K562 (cell line): ENCODE results near the gene RRAGB. TPM values are rescaled to one million over a fixed set of nuclear protein-coding genes. Genes with fewer than 3 reads are reported as not detected.

Experiments
- CTCF ChIP-seq, 3 experiments: IDR thresholded peaks in 2 of 3; conservative IDR thresholded peaks in 1 of 3; 2 replicates each; pipeline ENCODE4 v1.5.1; 2011 to 2012; ENCODE audit warnings: low read length in 3 of 3, mild to moderate bottlenecking in 3 of 3, control low read depth in 2 of 3, improper control_type of control experiment in 1 of 3, inconsistent platforms in 1 of 3, low read depth in 1 of 3, mixed read lengths in 1 of 3, moderate library complexity in 1 of 3; ENCODE audit not compliant: insufficient read depth in 2 of 3
- CXXC5 ChIP-seq: fragments of 250-450 bp; sonication (Bioruptor Pico); IDR thresholded peaks from 2 replicates; pipeline ENCODE4 v1.8.0; 2022; ENCODE audit warnings: inconsistent platforms, mild to moderate bottlenecking, moderate library complexity
- DEAF1 ChIP-seq: fragments of 450-650 bp; formaldehyde crosslinking; IDR thresholded peaks from 2 replicates; pipeline ENCODE4 v1.4.0; 2020; ENCODE audit warnings: mild to moderate bottlenecking, moderate library complexity
- EP400 ChIP-seq: fragments of 450-650 bp; IDR thresholded peaks from 2 replicates; pipeline ENCODE4 v1.6.1; 2017; ENCODE audit warnings: antibody characterized with exemption, mild to moderate bottlenecking, moderate library complexity
- ETS1 ChIP-seq: conservative IDR thresholded peaks from 2 replicates; pipeline ENCODE4 v1.6.1; 2011; ENCODE audit warnings: low read depth, mild to moderate bottlenecking, low read length; ENCODE audit not compliant: control insufficient read depth
- FOXP1 ChIP-seq: sonication (generic); formaldehyde crosslinking; IDR thresholded peaks from 2 replicates; pipeline ENCODE4 v1.8.0; 2022; ENCODE audit warnings: mild to moderate bottlenecking, missing genetic modification reagents
- GABPB1 ChIP-seq: sonication (generic); formaldehyde crosslinking; IDR thresholded peaks from 2 replicates; pipeline ENCODE4 v1.8.0; 2022; ENCODE audit warnings: mild to moderate bottlenecking, missing genetic modification reagents
- MNT ChIP-seq, 2 experiments: fragments of 450-650 bp; conservative IDR thresholded peaks; 2 replicates each; pipeline ENCODE4 v1.6.1; 2017; ENCODE audit warnings: mild to moderate bottlenecking in 2 of 2, moderate library complexity in 2 of 2
- NCOA4 ChIP-seq: fragments of 450-650 bp; IDR thresholded peaks from 2 replicates; pipeline ENCODE4 v1.6.1; 2018; ENCODE audit warnings: mild to moderate bottlenecking; ENCODE audit not compliant: partially characterized antibody
- POLR2G ChIP-seq: fragments of 200-400 bp; formaldehyde crosslinking; IDR thresholded peaks from 2 replicates; pipeline ENCODE4 v1.6.1; 2017; ENCODE audit warnings: low read depth, mild to moderate bottlenecking, antibody characterized with exemption, low read length, moderate library complexity
- RBBP5 ChIP-seq: fragments of 200-600 bp; sonication (generic); IDR thresholded peaks from 2 replicates; pipeline ENCODE4 v1.6.1; 2012; ENCODE audit warnings: borderline replicate concordance, mild to moderate bottlenecking, low read length, control low read depth, inconsistent platforms; ENCODE audit not compliant: insufficient read depth, poor library complexity, severe bottlenecking
- RBM22 ChIP-seq: fragments of 200-400 bp; formaldehyde crosslinking; IDR thresholded peaks from 2 replicates; pipeline ENCODE4 v1.6.1; 2018; ENCODE audit warnings: low read length, low read depth; ENCODE audit not compliant: poor library complexity, severe bottlenecking
- TFAP4 ChIP-seq: sonication (generic); formaldehyde crosslinking; IDR thresholded peaks from 2 replicates; pipeline ENCODE4 v1.8.0; 2022; ENCODE audit warnings: missing genetic modification reagents, mild to moderate bottlenecking, moderate library complexity, borderline replicate concordance
- ZC3H11A ChIP-seq: IDR thresholded peaks from 2 replicates; pipeline ENCODE4 v1.6.1; 2012; ENCODE audit warnings: low read depth, low read length, improper control_type of control experiment
- polyA plus RNA-seq, 8 experiments: library from polyadenylated mRNA; depleted of rRNA in 4 of 8; stranded (reverse) in 5 of 8; unstranded in 3 of 8; fragments of >200 nt; fragmentation: Nextera tagmentation in 2 of 8; fragmentation: Illumina TruSeq in 1 of 8; extraction: Ambion mirVana in 2 of 8; extraction: Trizol in 1 of 8; gene quantifications; 2 replicates each; pipeline versions ENCODE4 v1.2.1 to v1.2.3, GENCODE V29; 2011 to 2014; ENCODE audit warnings: inconsistent platforms in 1 of 8, missing spikeins in 1 of 8
- total RNA-seq, 7 experiments: library from RNA; depleted of rRNA in 6 of 7; stranded (reverse); fragments of >200 nt in 6 of 7; fragmentation: Illumina TruSeq in 2 of 7; extraction: Trizol in 2 of 7; gene quantifications; 2 replicates each; pipeline versions ENCODE4 v1.2.1 to v1.2.3, GENCODE V29; 2011 to 2021; ENCODE audit warnings: low replicate concordance in 1 of 7

RRAGB gene
- total and polyA plus RNA-seq, 9 of the 15 experiments (the other 6 are each of a cell fraction or from before 2014, with no cell fraction given) = 5.6 to 15.6 (median 9.1) TPM

- TF ChIP-seq RBBP5 (peak; percentile 31), ETS1 (0 out of 2 replicates have a peak, but pooled peaks have one; percentile 16), NCOA4 (no peak), POLR2G (peak; percentile 74), MNT (conservative IDR thresholded peaks at IDR 0.05) (peak; percentile 76 to 81), CXXC5 (CRISPR knock-in tag) (peak; percentile 32), EP400 (peak; percentile 58), CTCF (IDR thresholded peaks at IDR 0.05 in 2 of 3, conservative IDR thresholded peaks at IDR 0.05 in 1 of 3; ENCODE audit: insufficient read depth in 2 of 3, low read depth in 1 of 3, low read length in 3 of 3) (peak; percentile 54 to 73 (median 65)), FOXP1 (CRISPR knock-in tag) (no peak), DEAF1 (CRISPR knock-in tag) (0 out of 2 replicates have a peak, but pooled peaks have one; percentile 19), RBM22 (no peak), ZC3H11A (no peak), GABPB1 (CRISPR knock-in tag) (no peak), TFAP4 (CRISPR knock-in tag) (0 out of 2 replicates have a peak, but pooled peaks have one; percentile 50)
Measured at GRCh38 chrX:55717521-55718497, at the start of gene RRAGB (continued).
